Trophoblast cell (in vitro differentiated cells and primary cell): ENCODE measurements around the gene N4BP2.
"Not testable (repeated sequence)": the region's sequence is repeated elsewhere in the genome, so short reads cannot be mapped to it uniquely, and the experiment has no call there.

Experiments used
- DNase-seq, 2 donors: peaks; one replicate each; pipeline ENCODE4 v3.0.0-alpha.2; 2016
- H2AFZ ChIP-seq: 2 replicates; pipeline ENCODE4 v1.6.1; 2013; ENCODE audit warnings: low read length, moderate library complexity, mild to moderate bottlenecking; ENCODE audit not compliant: insufficient read depth, poor library complexity
- H2AK5ac ChIP-seq: 2 replicates; pipeline ENCODE4 v1.6.1; 2013; ENCODE audit warnings: mild to moderate bottlenecking, low read length
- H2BK120ac ChIP-seq: 2 replicates; pipeline ENCODE4 v1.6.1; 2013; ENCODE audit warnings: low read length, mild to moderate bottlenecking, moderate library complexity; ENCODE audit not compliant: insufficient read depth, poor library complexity
- H2BK12ac ChIP-seq: 2 replicates; pipeline ENCODE4 v1.6.1; 2013; ENCODE audit warnings: mild to moderate bottlenecking, low read length, moderate library complexity
- H2BK5ac ChIP-seq: 2 replicates; pipeline ENCODE4 v1.6.1; 2013; ENCODE audit warnings: low read length, low read depth, moderate library complexity, mild to moderate bottlenecking; ENCODE audit not compliant: poor library complexity
- H3K14ac ChIP-seq: 2 replicates; pipeline ENCODE4 v1.6.1; 2013; ENCODE audit warnings: mild to moderate bottlenecking, low read length
- H3K18ac ChIP-seq: 2 replicates; pipeline ENCODE4 v1.6.1; 2013; ENCODE audit warnings: mild to moderate bottlenecking, low read length
- H3K23ac ChIP-seq: 2 replicates; pipeline ENCODE4 v1.6.1; 2013; ENCODE audit warnings: low read length
- H3K27ac ChIP-seq: 2 replicates; pipeline ENCODE4 v1.5.1; 2013; ENCODE audit warnings: low read depth, mild to moderate bottlenecking, inconsistent platforms, low read length, moderate library complexity
- H3K27me3 ChIP-seq: 2 replicates; pipeline ENCODE4 v1.6.1; 2013; ENCODE audit warnings: inconsistent platforms, mild to moderate bottlenecking, low read length, moderate library complexity; ENCODE audit not compliant: insufficient read depth
- H3K36me3 ChIP-seq, 2 experiments: 1 replicate in 1 of 2; 2 replicates in 1 of 2; pipeline ENCODE4 v1.6.1; 2013; ENCODE audit warnings: low read length in 2 of 2, mild to moderate bottlenecking in 2 of 2, moderate library complexity in 1 of 2; ENCODE audit not compliant: insufficient read depth in 2 of 2, control insufficient read depth in 1 of 2
- H3K4ac ChIP-seq: 2 replicates; pipeline ENCODE4 v1.6.1; 2013; ENCODE audit warnings: low read depth, mild to moderate bottlenecking, low read length, moderate library complexity
- H3K4me1 ChIP-seq, 2 experiments: 1 replicate in 1 of 2; 2 replicates in 1 of 2; pipeline ENCODE4 v1.6.1; 2013; ENCODE audit warnings: low read length in 2 of 2, mild to moderate bottlenecking in 2 of 2, moderate library complexity in 1 of 2; ENCODE audit not compliant: insufficient read depth in 2 of 2, control insufficient read depth in 1 of 2
- H3K4me2 ChIP-seq: 2 replicates; pipeline ENCODE4 v1.6.1; 2013; ENCODE audit warnings: inconsistent platforms, mild to moderate bottlenecking, low read length, moderate library complexity
- H3K4me3 ChIP-seq: 2 replicates; pipeline ENCODE4 v1.5.1; 2013; ENCODE audit warnings: mild to moderate bottlenecking, low read depth, low read length, inconsistent platforms
- H3K79me1 ChIP-seq: one replicate; pipeline ENCODE4 v1.6.1; 2013; ENCODE audit warnings: low read length
- H3K79me2 ChIP-seq: 2 replicates; pipeline ENCODE4 v1.6.1; 2013; ENCODE audit warnings: low read length, mild to moderate bottlenecking; ENCODE audit not compliant: control insufficient read depth, insufficient read depth, poor library complexity
- H3K9ac ChIP-seq: 2 replicates; pipeline ENCODE4 v1.6.1; 2013; ENCODE audit warnings: mild to moderate bottlenecking, low read length
- H3K9me3 ChIP-seq: 2 replicates; pipeline ENCODE4 v1.6.1; 2013; ENCODE audit warnings: low read depth, mild to moderate bottlenecking, control low read depth, inconsistent platforms, low read length; ENCODE audit not compliant: insufficient read depth
- H4K12ac ChIP-seq: 2 replicates; pipeline ENCODE4 v1.6.1; 2013; ENCODE audit warnings: low read depth, mild to moderate bottlenecking, low read length, moderate library complexity
- H4K8ac ChIP-seq: 2 replicates; pipeline ENCODE4 v1.6.1; 2013; ENCODE audit warnings: low read depth, mild to moderate bottlenecking, low read length, moderate library complexity
- H4K91ac ChIP-seq: one replicate; pipeline ENCODE4 v1.6.1; 2013; ENCODE audit warnings: low read depth, mild to moderate bottlenecking, low read length, moderate library complexity
- WGBS: extraction: QIAGEN DNeasy Blood & Tissue Kit; methylation state at CpG from one replicate; pipeline ENCODE4 v1.1.7; 2013; ENCODE audit warnings: missing lambda C conversion rate; ENCODE audit not compliant: insufficient read length, insufficient coverage; ENCODE audit errors: extremely low coverage; 5-methylcytosine and 5-hydroxymethylcytosine counted together

N4BP2 gene

GRCh38 chr4:40099010-40099409 is 42.4 kb downstream of the N4BP2 start:
- Histone ChIP-seq H3K27ac (no peak overlapping the region), H3K14ac (no peak overlapping the region), H4K12ac (no peak overlapping the region), H4K91ac (no peak overlapping the region), H2BK120ac (no peak overlapping the region), H3K4me2 (no peak overlapping the region), H3K36me3 (peaks cover 2 to 5% of the 10 kb centered on the region in 2 experiments), H3K9me3 (peaks cover 3% of the 10 kb centered on the region), H2AK5ac (no peak overlapping the region), H4K8ac (no peak overlapping the region), H3K23ac (no peak overlapping the region), H3K4me1 (no peaks in the 10 kb centered on the region), H2AFZ (no peak overlapping the region), H3K79me1 (no peaks in the 10 kb centered on the region), H3K9ac (no peak overlapping the region), H3K4me3 (no peak overlapping the region), H3K27me3 (no peaks in the 10 kb centered on the region), H2BK5ac (no peak overlapping the region), H3K4ac (no peak overlapping the region), H2BK12ac (no peak overlapping the region), H3K79me2 (no peaks in the 10 kb centered on the region), H3K18ac (no peak overlapping the region)
- no CpG with 5 or more reads among the region's 8 CpGs for WGBS
- DNase-seq, result no peak

- H3K27ac ChIP-seq, H3K4me1 ChIP-seq, H3K4me2 ChIP-seq, H3K4ac ChIP-seq, H2AK5ac ChIP-seq, H4K8ac ChIP-seq, H3K79me1 ChIP-seq, H3K9me3 ChIP-seq, H3K4me3 ChIP-seq, H4K12ac ChIP-seq, H3K14ac ChIP-seq, H3K27me3 ChIP-seq, H2AFZ ChIP-seq, H3K79me2 ChIP-seq, H3K18ac ChIP-seq, H3K9ac ChIP-seq, H3K23ac ChIP-seq, H4K91ac ChIP-seq, DNase-seq, H2BK120ac ChIP-seq, H2BK12ac ChIP-seq, H2BK5ac ChIP-seq: not testable (repeated sequence)
- WGBS, result no CpG with 5 or more reads among the region's 4 CpGs
- peaks cover 18 to 21% of the 10 kb centered on the region in 2 experiments for H3K36me3 ChIP-seq
Measured at GRCh38 chr4:40107150-40107549, 50.5 kb downstream of the N4BP2 start.

- Histone ChIP-seq H3K4me1 (no peaks in the 10 kb centered on the region), H2BK12ac (no peak overlapping the region), H3K27me3 (no peaks in the 10 kb centered on the region), H3K4me3 (no peak overlapping the region), H2AFZ (no peak overlapping the region), H4K8ac (no peak overlapping the region), H3K18ac (no peak overlapping the region), H3K9ac (no peak overlapping the region), H3K4me2 (no peak overlapping the region), H3K36me3 (peaks cover 16 to 22% of the 10 kb centered on the region in 2 experiments), H2BK5ac (no peak overlapping the region), H3K4ac (no peak overlapping the region), H3K27ac (no peak overlapping the region), H3K9me3 (no peaks in the 10 kb centered on the region), H2BK120ac (no peak overlapping the region), H2AK5ac (no peak overlapping the region), H4K91ac (no peak overlapping the region), H3K23ac (no peak overlapping the region), H4K12ac (no peak overlapping the region), H3K79me1 (no peaks in the 10 kb centered on the region), H3K79me2 (no peaks in the 10 kb centered on the region), H3K14ac (no peak overlapping the region)
- WGBS, result no CpG with 5 or more reads among the region's 3 CpGs
- DNase-seq, result no peak
Measured at GRCh38 chr4:40112027-40112792, 55.6 kb downstream of the N4BP2 start.

- Histone ChIP-seq H2AFZ (no peak overlapping the region), H3K27me3 (no peaks in the 10 kb centered on the region), H4K91ac (no peak overlapping the region), H4K12ac (no peak overlapping the region), H3K23ac (no peak overlapping the region), H3K9ac (no peak overlapping the region), H3K79me2 (no peaks in the 10 kb centered on the region), H3K4me3 (no peak overlapping the region), H3K79me1 (no peaks in the 10 kb centered on the region), H2BK5ac (no peak overlapping the region), H3K4me1 (no peaks in the 10 kb centered on the region), H2BK12ac (no peak overlapping the region), H3K18ac (no peak overlapping the region), H3K4ac (no peak overlapping the region), H3K14ac (no peak overlapping the region), H3K9me3 (no peaks in the 10 kb centered on the region), H4K8ac (no peak overlapping the region), H3K36me3 (peaks cover 13 to 17% of the 10 kb centered on the region in 2 experiments), H2BK120ac (no peak overlapping the region), H3K4me2 (no peak overlapping the region), H3K27ac (no peak overlapping the region), H2AK5ac (no peak overlapping the region)
- no peak for DNase-seq
- no CpG with 5 or more reads among the region's 1 CpG for WGBS
Measured at GRCh38 chr4:40114206-40114605, 57.6 kb downstream of the N4BP2 start.
